Skeletal muscle tissue (tissue), 4 donors: Measurements from ENCODE around the gene NTRK3. TPM values are rescaled to one million over a fixed set of nuclear protein-coding genes. Genes with fewer than 3 reads are reported as not detected.

Experiments used
- H3K27ac ChIP-seq: one replicate; pipeline ENCODE4 v1.7.0; 2013; ENCODE audit warnings: mild to moderate bottlenecking, low read depth, low read length, inconsistent platforms
- H3K27me3 ChIP-seq, 3 donors: one replicate each; pipeline ENCODE4 v1.7.0; 2013; ENCODE audit warnings: low read length in 3 of 3; ENCODE audit not compliant: control insufficient read depth in 3 of 3, insufficient read depth in 3 of 3
- H3K36me3 ChIP-seq, 3 donors: one replicate each; pipeline ENCODE4 v1.7.0; 2013; ENCODE audit warnings: low read length in 3 of 3; ENCODE audit not compliant: control insufficient read depth in 3 of 3, insufficient read depth in 3 of 3
- H3K4me1 ChIP-seq, 3 donors: one replicate each; pipeline ENCODE4 v1.7.0; 2013; ENCODE audit warnings: low read length in 3 of 3, mild to moderate bottlenecking in 3 of 3; ENCODE audit not compliant: control insufficient read depth in 3 of 3, insufficient read depth in 3 of 3
- H3K4me3 ChIP-seq, 3 donors: one replicate each; pipeline ENCODE4 v1.7.0; 2013; ENCODE audit warnings: low read length in 3 of 3
- H3K9ac ChIP-seq, 3 donors: one replicate each; pipeline ENCODE4 v1.7.0; 2013; ENCODE audit warnings: low read length in 3 of 3, mild to moderate bottlenecking in 3 of 3, moderate library complexity in 2 of 3, low read depth in 1 of 3
- H3K9me3 ChIP-seq, 3 donors: one replicate each; pipeline ENCODE4 v1.7.0; 2013; ENCODE audit warnings: low read length in 3 of 3; ENCODE audit not compliant: control insufficient read depth in 3 of 3
- total RNA-seq: library from RNA; depleted of rRNA; stranded (reverse); fragments of >200 nt; gene quantifications from one replicate; pipeline ENCODE4 v1.2.3, GENCODE V29; 2014
- donor health status: Osteomylitis.

Gene NTRK3
- total RNA-seq, 1 donor from 2014 or later, result 6.8 TPM

- peaks cover 0 to 5% (median 0%) of the 10 kb centered on the region in 3 donors for H3K27me3 ChIP-seq
- H3K4me1 ChIP-seq, result no peaks in the 10 kb centered on the region
- no peaks in the 10 kb centered on the region for H3K36me3 ChIP-seq
- H3K9me3 ChIP-seq, result no peaks in the 10 kb centered on the region
- H3K9ac ChIP-seq, result no peak overlapping the region
- no peak overlapping the region for H3K4me3 ChIP-seq
- H3K27ac ChIP-seq, result no peak overlapping the region
Observed at GRCh38 chr15:88020806-88021205, 235.7 kb downstream of the NTRK3 start.

DNA sequence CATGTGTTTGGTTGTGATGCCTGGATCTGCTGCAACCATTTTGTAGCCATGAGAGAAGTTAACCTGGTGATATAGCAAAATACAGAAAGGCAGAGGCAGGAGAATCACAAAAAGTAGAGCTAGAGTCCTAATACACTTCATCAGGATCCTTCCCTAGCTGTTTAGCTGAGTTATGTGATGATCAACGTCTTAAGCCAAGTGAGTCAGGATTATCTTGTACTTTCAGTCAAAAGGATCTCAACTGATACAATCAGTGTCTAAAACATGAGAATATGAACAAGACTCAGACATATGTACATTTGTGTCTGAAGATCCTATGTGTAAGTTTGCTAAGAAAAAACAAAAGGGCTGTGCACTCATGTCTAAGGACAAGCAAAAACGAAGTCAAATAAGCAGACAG lies 236.9 kb downstream of the NTRK3 start:
- Histone ChIP-seq H3K9ac (no peak overlapping the region), H3K36me3 (no peaks in the 10 kb centered on the region), H3K9me3 (no peaks in the 10 kb centered on the region), H3K27ac (no peak overlapping the region), H3K4me3 (no peak overlapping the region), H3K27me3 (peaks cover 0 to 7% (median 0%) of the 10 kb centered on the region in 3 donors), H3K4me1 (no peaks in the 10 kb centered on the region)

DNA sequence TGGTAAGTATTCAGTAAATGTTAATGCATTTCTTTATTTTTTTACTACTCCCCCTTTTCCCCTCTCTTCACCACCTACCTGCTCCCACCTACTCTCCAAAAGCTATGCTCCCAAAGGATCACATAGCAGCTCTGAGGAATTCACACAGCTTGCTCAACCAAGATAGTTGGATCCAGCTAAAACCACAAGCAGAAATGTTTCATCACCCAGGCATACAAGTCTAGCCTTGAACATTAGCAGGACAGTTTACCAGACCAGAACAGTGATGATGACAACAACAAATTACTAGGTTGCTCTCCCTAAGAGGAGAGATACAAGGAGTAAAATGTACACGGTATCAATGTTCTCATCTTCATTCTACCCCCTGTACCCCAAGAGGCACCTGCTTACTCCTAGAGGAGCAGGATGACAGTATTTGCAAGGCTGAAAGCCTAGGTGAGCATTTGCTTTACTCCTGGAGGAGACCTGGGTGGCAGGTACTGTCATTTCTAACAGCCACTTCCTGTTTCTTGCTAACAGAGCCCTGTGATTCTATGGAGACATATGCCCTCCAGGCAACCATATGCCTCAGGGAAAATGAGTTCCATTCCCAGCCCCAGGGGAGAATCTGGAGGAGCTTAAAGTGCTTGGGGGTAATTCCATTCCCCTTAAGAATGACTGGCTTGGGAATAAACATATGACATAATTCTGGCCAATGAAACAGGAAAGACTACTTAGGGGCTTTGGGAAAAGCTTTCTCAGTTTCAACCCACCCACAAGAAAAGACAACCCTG lies 237.5 kb downstream of the NTRK3 start:
- no peaks in the 10 kb centered on the region for H3K9me3 ChIP-seq
- no peaks in the 10 kb centered on the region for H3K36me3 ChIP-seq

DNA sequence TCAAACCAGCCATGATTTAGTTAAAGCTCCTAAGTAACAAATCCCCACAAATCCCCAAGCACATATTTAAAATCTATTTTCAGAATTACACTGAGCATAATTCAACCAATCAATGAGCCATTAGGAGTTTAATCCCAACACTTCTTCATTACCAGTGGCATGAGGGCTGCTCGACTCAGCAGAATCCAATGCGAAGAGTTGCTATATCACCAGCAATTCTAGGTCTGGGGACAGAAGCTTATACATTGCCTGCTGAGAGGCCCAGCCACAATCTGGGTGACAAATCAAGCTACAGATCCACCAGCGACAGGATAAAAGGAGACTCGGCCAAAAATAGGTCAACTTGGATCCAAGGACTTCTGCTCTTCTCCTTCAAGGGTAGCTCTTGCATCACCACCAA lies 238.8 kb downstream of the NTRK3 start:
- no peak overlapping the region for H3K27ac ChIP-seq
- H3K36me3 ChIP-seq, result no peaks in the 10 kb centered on the region
- H3K4me1 ChIP-seq, result no peaks in the 10 kb centered on the region
- no peak overlapping the region for H3K9ac ChIP-seq
- H3K9me3 ChIP-seq, result no peaks in the 10 kb centered on the region
- H3K4me3 ChIP-seq, result no peak overlapping the region
- peaks cover 0 to 7% (median 0%) of the 10 kb centered on the region in 3 donors for H3K27me3 ChIP-seq

More for the DNA sequence above, 237.5 kb downstream of the NTRK3 start:
- H3K9ac ChIP-seq, result no peak overlapping the region
- H3K27ac ChIP-seq, result no peak overlapping the region
- no peaks in the 10 kb centered on the region for H3K4me1 ChIP-seq
- H3K4me3 ChIP-seq, result no peak overlapping the region
- H3K27me3 ChIP-seq, result peaks cover 0 to 7% (median 0%) of the 10 kb centered on the region in 3 donors

- no peaks in the 10 kb centered on the region for H3K4me1 ChIP-seq
- H3K9me3 ChIP-seq, result no peaks in the 10 kb centered on the region
- H3K36me3 ChIP-seq, result no peaks in the 10 kb centered on the region
- H3K9ac ChIP-seq, result no peak overlapping the region
- H3K4me3 ChIP-seq, result no peak overlapping the region
- H3K27ac ChIP-seq, result no peak overlapping the region
- H3K27me3 ChIP-seq, result peaks cover 0 to 7% (median 0%) of the 10 kb centered on the region in 3 donors
Observed at GRCh38 chr15:88016406-88016805, 240.1 kb downstream of the NTRK3 start.

DNA sequence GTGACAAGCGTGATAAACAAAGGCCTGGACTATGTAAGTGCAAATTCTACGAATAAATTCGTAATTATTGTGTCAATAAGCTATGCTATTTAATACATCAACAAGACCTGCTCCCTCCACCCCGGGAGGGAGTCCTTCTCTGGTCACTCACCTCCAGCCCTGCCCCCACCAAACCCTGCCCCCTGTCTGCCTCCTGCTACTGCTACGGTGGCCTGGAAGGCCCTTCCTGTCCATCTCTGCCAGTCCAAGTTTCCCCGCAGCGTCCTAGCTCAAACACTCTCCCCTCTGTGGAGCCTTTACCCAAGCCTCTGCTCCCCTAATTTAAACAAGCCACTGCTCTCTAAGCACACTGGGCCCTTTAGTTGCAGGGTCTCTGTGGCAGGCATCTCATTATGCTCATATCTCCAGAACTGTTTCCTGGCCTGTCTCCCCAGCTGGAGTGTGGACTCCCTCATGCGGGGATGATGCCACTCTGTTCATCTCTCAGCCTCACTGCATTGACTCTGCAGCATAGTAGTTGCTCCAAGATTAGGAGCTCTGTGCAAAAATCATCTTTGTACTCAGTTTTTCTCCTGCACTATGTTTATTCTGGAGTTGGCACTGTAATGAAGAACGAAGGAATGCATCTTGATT lies 241.2 kb downstream of the NTRK3 start:
- Histone ChIP-seq H3K9me3 (no peaks in the 10 kb centered on the region), H3K27me3 (peaks cover 0 to 2% (median 0%) of the 10 kb centered on the region in 3 donors), H3K4me3 (no peak overlapping the region), H3K27ac (no peak overlapping the region), H3K9ac (no peak overlapping the region), H3K4me1 (no peaks in the 10 kb centered on the region), H3K36me3 (no peaks in the 10 kb centered on the region)

DNA sequence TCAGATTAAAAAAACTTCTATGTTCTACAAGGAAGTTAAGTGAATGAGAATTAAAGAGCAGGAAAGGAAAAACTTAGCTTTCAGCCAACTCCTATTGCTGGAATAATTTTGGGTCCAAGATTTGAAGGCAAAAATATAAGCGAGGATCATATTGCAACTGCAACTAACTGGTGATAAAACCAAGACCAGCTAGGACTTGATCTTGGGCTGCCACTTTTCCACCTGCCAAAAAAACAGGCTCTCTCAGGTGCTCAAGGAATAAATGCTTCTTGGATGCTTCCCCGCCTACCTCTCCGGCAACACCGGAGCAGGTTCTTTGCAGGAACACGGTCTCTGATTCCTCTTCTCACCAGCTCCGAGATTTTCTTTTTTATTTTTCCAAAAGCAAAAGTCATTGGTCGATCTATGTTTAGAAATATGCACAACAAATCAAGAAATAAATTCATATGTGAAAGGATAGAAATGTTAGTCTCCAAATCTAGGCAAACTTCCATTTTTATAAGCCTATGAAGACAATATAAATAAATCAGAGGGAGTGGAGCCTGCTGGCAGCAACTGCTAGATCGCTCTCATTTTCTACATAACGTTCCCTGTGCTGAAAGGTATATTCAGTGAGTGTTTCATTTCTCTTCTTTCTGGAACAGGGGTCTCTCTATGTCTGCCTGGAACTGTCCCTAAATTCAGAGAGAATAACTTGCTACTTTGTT lies 241.9 kb downstream of the NTRK3 start:
- no peak overlapping the region for H3K4me3 ChIP-seq
- no peak overlapping the region for H3K27ac ChIP-seq

GRCh38 chr15:88013111-88013510 lies 243.4 kb downstream of the NTRK3 start:
- Histone ChIP-seq H3K9ac (no peak overlapping the region), H3K4me3 (no peak overlapping the region), H3K9me3 (no peaks in the 10 kb centered on the region), H3K36me3 (no peaks in the 10 kb centered on the region), H3K4me1 (no peaks in the 10 kb centered on the region), H3K27ac (no peak overlapping the region), H3K27me3 (peaks cover 0 to 2% (median 0%) of the 10 kb centered on the region in 3 donors)

More for the DNA sequence above, 241.9 kb downstream of the NTRK3 start:
- Histone ChIP-seq H3K4me1 (no peaks in the 10 kb centered on the region), H3K9ac (no peak overlapping the region), H3K27me3 (peaks cover 0 to 2% (median 0%) of the 10 kb centered on the region in 3 donors), H3K36me3 (no peaks in the 10 kb centered on the region), H3K9me3 (no peaks in the 10 kb centered on the region)

DNA sequence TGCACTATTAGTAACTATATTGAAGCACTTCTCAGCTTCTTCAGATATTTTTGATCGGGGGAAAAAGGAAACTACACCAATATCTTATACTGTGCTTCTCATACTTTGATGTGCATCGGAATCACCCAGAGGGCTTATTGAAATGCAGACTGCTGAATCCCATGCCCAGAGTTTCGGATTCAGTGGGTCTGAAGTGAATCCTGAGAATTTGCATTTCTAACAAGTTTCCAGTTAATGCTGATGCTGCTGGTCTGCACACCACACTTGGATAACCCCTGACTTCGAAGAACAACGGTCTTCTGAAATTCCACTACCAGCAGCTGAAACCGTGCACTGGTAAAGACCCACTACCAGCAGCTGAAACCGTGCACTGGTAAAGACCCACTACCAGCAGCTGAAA lies 243.9 kb downstream of the NTRK3 start:
- H3K4me1 ChIP-seq, result no peaks in the 10 kb centered on the region
- no peak overlapping the region for H3K4me3 ChIP-seq
- no peaks in the 10 kb centered on the region for H3K9me3 ChIP-seq
- no peak overlapping the region for H3K27ac ChIP-seq
- H3K36me3 ChIP-seq, result no peaks in the 10 kb centered on the region
- H3K27me3 ChIP-seq, result peaks cover 0 to 2% (median 0%) of the 10 kb centered on the region in 3 donors
- H3K9ac ChIP-seq, result no peak overlapping the region

DNA sequence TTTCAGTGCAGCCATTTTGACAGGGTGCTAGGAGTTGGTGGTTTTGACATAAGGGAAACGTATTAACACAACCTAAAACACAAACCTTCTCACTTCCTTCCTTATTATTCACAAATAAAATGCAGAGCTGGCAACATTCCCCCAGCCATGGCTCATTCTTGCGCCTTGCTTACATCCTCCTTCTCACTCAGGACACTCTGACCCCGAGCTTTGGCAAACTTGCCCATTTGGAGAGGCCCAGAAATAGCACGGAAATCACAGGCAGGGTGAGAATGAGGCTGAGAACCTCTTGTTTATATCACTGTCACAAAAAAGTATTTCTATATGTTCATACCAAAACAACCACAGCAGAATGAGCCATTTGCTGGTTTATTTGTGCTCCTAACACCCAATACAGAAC lies 244.3 kb downstream of the NTRK3 start:
- Histone ChIP-seq H3K9me3 (no peaks in the 10 kb centered on the region), H3K9ac (no peak overlapping the region), H3K36me3 (no peaks in the 10 kb centered on the region), H3K27me3 (peaks cover 0 to 2% (median 0%) of the 10 kb centered on the region in 3 donors), H3K27ac (no peak overlapping the region), H3K4me3 (no peak overlapping the region), H3K4me1 (no peaks in the 10 kb centered on the region)
